T-helper 1 cell (primary cell): Measurements from ENCODE around the gene ANXA11.
A peak's percentile ranks its signal among the peaks of the same experiment; 100 is the strongest.
"Not testable (repeated sequence)": the region's sequence is repeated elsewhere in the genome, so short reads cannot be mapped to it uniquely, and the experiment has no call there.

Source experiments
- DNase-seq, 5 donors: peaks; one replicate each; pipeline ENCODE4 v3.0.0-alpha.2; 2012 to 2020

ANXA11 gene

GRCh38 chr10:80207768-80208370 is 2.5 kb upstream of the ANXA11 start:
- DNase-seq = no peak

- no peak for DNase-seq
These were observed 929 bp upstream of the ANXA11 start for GRCh38 chr10:80206277-80206655.

GRCh38 chr10:80204677-80205476 is 460 bp downstream of the ANXA11 start:
- peak; percentile 27 to 48 (median 33) for DNase-seq

DNA sequence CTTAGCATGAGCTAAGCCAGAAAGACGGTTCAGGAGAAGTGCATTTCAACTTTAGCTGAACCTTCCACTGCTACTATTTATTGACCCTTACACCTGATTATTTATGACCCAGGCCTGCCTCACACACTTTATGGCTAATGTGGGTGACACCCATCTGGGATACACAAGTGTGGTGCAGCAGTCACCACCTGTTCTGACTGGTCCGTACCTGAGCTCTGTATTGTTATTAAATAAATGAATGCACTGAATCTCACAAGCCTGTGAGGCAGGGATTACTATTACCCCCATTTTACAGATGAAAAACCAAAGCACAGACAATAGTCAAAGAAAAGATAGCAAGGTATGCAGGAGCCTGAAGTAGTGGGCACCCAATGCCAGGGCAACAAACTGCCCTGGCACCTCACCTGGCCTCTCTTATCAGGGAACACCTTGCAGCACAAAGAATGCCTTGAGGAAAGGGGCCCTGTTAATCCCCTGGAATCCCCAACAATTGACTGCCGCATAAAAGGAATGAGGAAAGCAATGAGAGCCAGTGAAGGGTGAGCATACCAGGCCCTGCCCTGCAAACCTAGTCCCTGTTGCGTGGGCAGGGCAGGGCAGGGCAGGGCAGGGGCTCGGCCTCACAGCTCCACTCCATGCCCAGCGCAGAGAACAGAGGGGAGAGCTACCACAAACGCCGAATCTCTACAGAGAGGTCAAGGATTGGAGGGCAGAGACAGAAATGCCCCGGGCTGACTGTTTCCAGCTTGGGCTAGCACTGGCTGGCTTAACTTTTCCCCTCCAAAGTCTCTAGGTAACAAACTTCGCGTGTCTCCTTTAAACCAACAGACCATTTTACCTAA is 1.3 kb downstream of the ANXA11 start:
- DNase-seq = no peak

DNA sequence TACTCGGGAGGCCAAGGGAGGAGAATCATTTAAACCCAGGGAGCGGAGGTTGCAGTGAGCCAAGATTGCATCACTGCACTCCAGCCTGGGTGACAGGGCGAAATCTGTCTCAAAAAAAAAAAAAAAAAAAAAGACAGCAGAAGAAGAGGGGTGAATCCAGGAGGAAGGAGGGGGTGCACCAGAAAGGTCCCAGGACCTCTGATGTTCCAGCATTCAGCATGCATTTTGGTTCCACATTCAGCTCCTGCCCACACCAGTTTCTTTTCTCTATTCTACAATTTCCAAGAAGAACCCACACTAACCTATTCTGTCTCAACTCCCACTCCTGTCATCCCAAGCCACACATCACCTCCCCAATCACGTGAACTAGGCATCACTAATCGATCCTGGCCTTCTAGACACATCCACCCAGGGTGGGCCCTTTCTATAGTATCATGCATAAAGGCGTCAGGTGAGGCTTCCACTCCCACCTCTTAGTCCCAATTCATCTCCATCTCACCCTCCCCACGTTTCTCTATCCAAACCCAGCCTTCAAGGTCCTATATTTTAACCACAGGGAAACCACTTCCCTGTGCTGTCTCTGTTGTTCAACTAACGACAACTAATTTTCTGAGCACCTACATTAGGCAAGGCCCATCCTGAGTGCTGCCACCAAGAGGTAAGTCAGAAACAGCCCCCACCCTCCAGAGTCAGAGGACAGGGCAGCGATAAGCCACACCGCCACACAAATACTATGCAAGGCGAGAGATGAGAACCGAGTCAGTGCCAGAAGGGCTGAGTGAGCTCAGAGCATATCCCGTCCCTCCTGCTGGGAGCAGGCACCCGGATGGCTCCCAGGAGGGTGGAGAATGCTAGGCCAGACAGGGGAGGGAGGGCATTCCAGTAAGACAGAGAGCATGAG is 2.2 kb downstream of the ANXA11 start:
- peak in 4 of 5 donors; percentile 43 to 85 (median 55) for DNase-seq

DNA sequence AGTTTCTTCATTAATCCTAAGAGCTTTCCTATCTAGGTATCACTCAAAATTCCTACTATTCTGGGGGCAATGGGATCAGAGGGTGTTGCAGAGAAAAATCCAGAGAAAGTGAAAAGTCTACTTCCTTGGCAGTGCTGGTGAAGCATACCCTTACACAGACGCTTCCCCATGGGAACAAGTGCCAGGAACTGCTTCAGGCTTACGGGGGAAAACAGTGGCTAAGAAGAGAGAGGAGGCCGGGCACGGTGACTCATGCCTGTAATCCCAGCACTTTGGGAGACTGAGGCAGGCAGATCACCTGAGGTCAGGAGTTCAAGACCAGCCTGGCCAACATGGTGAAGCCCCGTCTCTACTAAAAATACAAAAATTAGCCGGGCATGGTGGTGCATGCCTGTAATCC is 2.8 kb downstream of the ANXA11 start:
- DNase-seq = not testable (repeated sequence)

DNA sequence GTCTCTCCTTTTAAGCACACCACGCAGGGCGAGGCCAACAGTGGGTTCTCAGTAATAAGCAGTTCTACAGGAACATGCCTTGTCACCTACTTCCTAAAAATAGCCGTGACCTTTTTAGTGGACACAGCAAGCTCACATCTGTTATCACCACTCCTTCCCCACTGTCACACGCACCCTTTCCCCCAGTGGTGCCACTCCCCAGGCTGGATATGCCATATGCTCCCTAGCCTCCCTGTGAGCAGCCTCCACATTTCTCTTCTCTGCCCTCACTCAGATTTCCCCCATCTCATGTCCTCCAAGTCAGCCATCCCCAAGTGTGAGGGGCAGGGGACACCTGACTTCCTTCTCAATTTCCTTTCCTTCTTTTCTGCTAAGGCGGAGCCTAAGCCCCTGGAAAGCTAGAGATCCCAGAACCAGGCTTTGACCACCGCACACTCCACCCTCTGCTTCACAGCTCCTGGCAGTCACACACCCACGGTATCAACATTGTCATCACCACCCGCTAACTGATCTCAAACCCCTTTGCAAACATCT is 3.7 kb downstream of the ANXA11 start:
- no peak for DNase-seq

DNA sequence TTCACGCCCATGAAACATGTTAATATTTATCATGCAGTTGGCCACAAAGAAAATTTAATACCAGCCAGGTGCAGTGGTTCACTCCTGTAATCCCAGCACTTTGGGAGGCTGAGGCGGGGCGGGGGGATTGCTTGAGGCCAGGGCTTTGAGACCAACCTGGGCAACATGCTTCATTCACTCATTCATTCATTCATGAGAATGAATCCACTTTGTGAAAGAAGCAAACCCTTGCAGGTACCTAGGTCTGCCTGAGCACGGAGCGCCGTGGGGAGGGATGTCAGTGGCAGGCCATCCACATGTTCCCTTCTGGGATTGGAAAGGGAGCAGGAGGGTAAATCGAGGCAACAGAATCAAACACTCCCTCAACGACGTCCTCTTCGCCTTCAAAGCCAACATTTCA is 4.7 kb downstream of the ANXA11 start:
- no peak for DNase-seq

GRCh38 chr10:80200259-80200658 is 5.1 kb downstream of the ANXA11 start:
- DNase-seq = no peak

GRCh38 chr10:80199828-80200227 is 5.5 kb downstream of the ANXA11 start:
- no peak for DNase-seq

GRCh38 chr10:80197972-80198916 is 7.1 kb downstream of the ANXA11 start:
- no peak for DNase-seq

GRCh38 chr10:80196950-80197315 is 8.4 kb downstream of the ANXA11 start:
- no peak for DNase-seq

GRCh38 chr10:80196270-80196949 is 8.9 kb downstream of the ANXA11 start:
- peak in 4 of 5 donors; percentile 30 to 91 (median 43) for DNase-seq

GRCh38 chr10:80195046-80195574 is 10.2 kb downstream of the ANXA11 start:
- DNase-seq = no peak

DNA sequence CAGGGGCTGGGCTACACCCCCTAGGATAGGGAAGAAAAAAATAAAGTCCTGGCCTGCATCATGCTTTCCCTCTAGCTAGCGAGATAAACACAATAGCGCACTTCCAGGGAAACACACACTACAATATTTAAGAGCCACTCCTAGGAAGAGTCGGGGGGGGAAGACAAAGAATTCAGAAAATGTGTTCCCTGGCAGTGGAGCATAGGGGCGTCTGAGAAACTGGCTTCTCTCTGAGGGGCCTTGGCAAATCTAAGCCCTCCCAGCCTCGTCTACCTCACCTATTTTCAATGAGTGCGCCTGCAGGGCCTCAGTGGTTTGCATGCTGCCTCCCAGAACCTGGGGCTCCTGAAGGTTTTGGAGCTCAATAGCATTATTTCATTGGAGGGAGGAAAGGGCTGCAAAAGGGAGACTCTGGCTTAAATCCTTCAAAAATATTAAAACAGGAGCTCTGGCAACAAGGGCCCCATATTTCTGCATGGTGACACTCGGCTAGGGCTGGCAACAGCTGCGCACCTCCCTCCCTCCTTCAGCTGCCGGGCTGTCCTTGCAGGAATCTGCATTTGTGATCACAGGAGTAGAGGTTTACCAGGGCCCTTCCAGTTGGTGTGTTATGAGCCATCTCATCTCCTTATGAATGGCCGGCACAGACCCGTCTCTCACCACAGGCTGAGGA is 10.8 kb downstream of the ANXA11 start:
- no peak for DNase-seq

- no peak for DNase-seq
These were observed 12.8 kb downstream of the ANXA11 start for GRCh38 chr10:80192553-80192952.

DNA sequence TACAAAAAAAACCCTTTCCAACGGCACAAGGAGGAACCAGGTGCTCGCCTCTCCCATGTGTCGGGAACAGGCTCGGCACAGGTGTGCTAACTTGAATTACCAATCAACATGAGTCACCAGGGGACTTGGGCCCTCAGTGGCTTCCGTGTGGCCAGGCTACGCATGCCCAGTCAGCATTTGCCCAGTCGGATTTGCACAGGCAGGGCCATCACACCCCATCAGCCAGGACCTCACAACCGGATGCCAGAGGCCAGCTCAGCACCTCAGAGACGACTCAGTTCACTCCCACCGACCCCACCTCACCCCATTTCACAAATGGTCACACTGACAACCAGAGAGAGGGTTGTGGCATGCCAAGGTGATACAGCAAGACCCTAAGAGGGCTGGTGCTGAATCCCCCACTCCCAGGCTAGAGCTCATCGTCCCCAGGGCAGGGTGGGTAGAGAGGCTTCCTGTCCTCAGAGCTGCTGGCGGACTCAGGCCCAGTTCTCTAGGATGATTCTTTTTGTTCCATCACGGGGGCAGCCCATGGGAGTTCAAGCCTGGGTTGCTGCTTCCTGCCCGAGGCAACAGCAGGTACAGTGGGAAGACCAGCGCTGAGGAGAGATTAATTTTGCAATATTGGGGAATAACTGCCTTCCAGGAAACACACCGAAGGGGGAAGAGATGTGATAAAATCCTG is 13.6 kb downstream of the ANXA11 start:
- DNase-seq = no peak

- no peak for DNase-seq
These were observed 16.6 kb downstream of the ANXA11 start for GRCh38 chr10:80188713-80189112.
